Small intestine (tissue), 7 donors: ENCODE results near the gene MAGEA4. TPM values are rescaled to one million over a fixed set of nuclear protein-coding genes. Genes with fewer than 3 reads are reported as not detected.
"Not testable (repeated sequence)": the region's sequence is repeated elsewhere in the genome, so short reads cannot be mapped to it uniquely, and the experiment has no call there.

Source experiments
- DNase-seq, 2 donors: peaks; one replicate each; pipeline versions ENCODE4 v3.0.0 to v3.0.0-alpha.2; 2013
- FAIRE-seq: peaks from 2 replicates; lab custom pipeline; 2012; peaks lifted over from hg19 to GRCh38; lab: Jason Lieb, UNC
- H3K27ac ChIP-seq, 3 donors: one replicate each; pipeline ENCODE4 v1.5.1; 2013; ENCODE audit warnings: low read length in 2 of 3, mild to moderate bottlenecking in 2 of 3, control low read depth in 1 of 3, inconsistent platforms in 1 of 3, low read depth in 1 of 3, moderate library complexity in 1 of 3
- H3K27me3 ChIP-seq, 3 donors: one replicate each; pipeline ENCODE4 v1.6.1; 2013; ENCODE audit warnings: low read length in 3 of 3, inconsistent platforms in 1 of 3; ENCODE audit not compliant: control insufficient read depth in 3 of 3, insufficient read depth in 3 of 3
- H3K36me3 ChIP-seq, 3 donors: one replicate each; pipeline ENCODE4 v1.6.1; 2013; ENCODE audit warnings: low read length in 3 of 3, inconsistent platforms in 1 of 3, low read depth in 1 of 3, mild to moderate bottlenecking in 1 of 3, moderate library complexity in 1 of 3; ENCODE audit not compliant: control insufficient read depth in 3 of 3, insufficient read depth in 2 of 3
- H3K4me1 ChIP-seq, 3 donors: one replicate each; pipeline ENCODE4 v1.6.1; 2013; ENCODE audit warnings: low read length in 2 of 3, inconsistent platforms in 1 of 3, low read depth in 1 of 3, mild to moderate bottlenecking in 1 of 3, moderate library complexity in 1 of 3; ENCODE audit not compliant: control insufficient read depth in 3 of 3, insufficient read depth in 2 of 3
- H3K4me3 ChIP-seq, 3 donors: one replicate each; pipeline ENCODE4 v1.5.1; 2013; ENCODE audit warnings: low read length in 3 of 3, control low read depth in 1 of 3, inconsistent platforms in 1 of 3, low read depth in 1 of 3, mild to moderate bottlenecking in 1 of 3, moderate library complexity in 1 of 3
- H3K9me3 ChIP-seq, 2 donors: one replicate each; pipeline ENCODE4 v1.6.1; 2013; ENCODE audit warnings: low read depth in 1 of 2, low read length in 1 of 2; ENCODE audit not compliant: control insufficient read depth in 2 of 2, insufficient read depth in 1 of 2
- WGBS, 3 donors: extraction: QIAGEN DNeasy Blood & Tissue Kit; methylation state at CpG; one replicate each; pipeline ENCODE4 v1.1.7; 2013; 5-methylcytosine and 5-hydroxymethylcytosine counted together
- polyA plus RNA-seq, 4 donors: library from polyadenylated mRNA; stranded (reverse) in 3 of 4; unstranded in 1 of 4; fragments of 200-250 nt in 3 of 4; fragments of 120-200 nt in 1 of 4; gene quantifications; one replicate each; pipeline versions ENCODE4 v1.2.1 to v1.2.3, GENCODE V29; 2013
- donor health status: healthy with polysubstance abuse.
- donor health status: control.
- donor health status: control.
- donor health status: Bipolar disorder and iron deficiency.
- donor health status: healthy.

Gene MAGEA4
- polyA plus RNA-seq, 4 donors: not detected

GRCh38 chrX:151889421-151889820, 23.3 kb upstream of the MAGEA4 start:
- H3K27me3 ChIP-seq: no peaks in the 10 kb centered on the region
- H3K4me1 ChIP-seq: no peaks in the 10 kb centered on the region
- H3K36me3 ChIP-seq: no peaks in the 10 kb centered on the region
- no peak overlapping the region for H3K4me3 ChIP-seq
- FAIRE-seq (no peak), DNase-seq (peak; percentile 45 to 50)
- H3K27ac ChIP-seq: no peak overlapping the region
- 34 to 60% (median 48%) methylated on average over 2 of the region's 2 CpGs for WGBS, 3 donors
- peaks cover 0 to 10% of the 10 kb centered on the region in 2 donors for H3K9me3 ChIP-seq

GRCh38 chrX:151896734-151897474, 15.8 kb upstream of the MAGEA4 start:
- Histone ChIP-seq H3K27me3 (no peaks in the 10 kb centered on the region), H3K36me3 (no peaks in the 10 kb centered on the region), H3K4me1 (no peaks in the 10 kb centered on the region), H3K9me3 (no peaks in the 10 kb centered on the region), H3K27ac (no peak overlapping the region), H3K4me3 (no peak overlapping the region)
- FAIRE-seq: no peak
- WGBS, 3 donors: 62 to 74% (median 72%) methylated on average over 5 of the region's 5 CpGs
- no peak for DNase-seq

- Histone ChIP-seq H3K4me3 (no peak overlapping the region), H3K36me3 (no peaks in the 10 kb centered on the region), H3K9me3 (no peaks in the 10 kb centered on the region), H3K4me1 (peaks cover 0 to 3% (median 0%) of the 10 kb centered on the region in 3 donors), H3K27me3 (no peaks in the 10 kb centered on the region), H3K27ac (no peak overlapping the region)
- 78 to 95% (median 94%) methylated on average over 2 of the region's 2 CpGs for WGBS, 3 donors
- FAIRE-seq (no peak), DNase-seq (no peak)
These were observed 13.1 kb upstream of the MAGEA4 start for GRCh38 chrX:151899622-151900021.

GRCh38 chrX:151901826-151902225, 10.9 kb upstream of the MAGEA4 start:
- Histone ChIP-seq H3K36me3 (no peaks in the 10 kb centered on the region), H3K9me3 (no peaks in the 10 kb centered on the region), H3K27me3 (no peaks in the 10 kb centered on the region), H3K27ac (no peak overlapping the region), H3K4me3 (no peak overlapping the region), H3K4me1 (peaks cover 0 to 3% (median 0%) of the 10 kb centered on the region in 3 donors)
- DNase-seq (no peak), FAIRE-seq (no peak)
- 73 to 79% (median 75%) methylated on average over 1 of the region's 1 CpG for WGBS, 3 donors

GRCh38 chrX:151902813-151903591, 9.7 kb upstream of the MAGEA4 start:
- WGBS, 3 donors: 52 to 55% (median 54%) methylated on average over 6 of the region's 6 CpGs
- H3K27me3 ChIP-seq: no peaks in the 10 kb centered on the region
- H3K27ac ChIP-seq: peak overlapping the region in 1 of 3 donors; percentile 53
- no peaks in the 10 kb centered on the region for H3K36me3 ChIP-seq
- H3K4me3 ChIP-seq: no peak overlapping the region
- H3K9me3 ChIP-seq: no peaks in the 10 kb centered on the region
- FAIRE-seq (no peak), DNase-seq (peak; percentile 64 to 67)
- H3K4me1 ChIP-seq: peaks cover 0 to 3% (median 0%) of the 10 kb centered on the region in 3 donors

GRCh38 chrX:151904989-151905388, 7.7 kb upstream of the MAGEA4 start:
- Histone ChIP-seq H3K36me3 (no peaks in the 10 kb centered on the region), H3K4me1 (peaks cover 0 to 3% (median 0%) of the 10 kb centered on the region in 3 donors), H3K27ac (no peak overlapping the region), H3K27me3 (no peaks in the 10 kb centered on the region), H3K4me3 (no peak overlapping the region), H3K9me3 (no peaks in the 10 kb centered on the region)
- DNase-seq: no peak
- no peak for FAIRE-seq
- WGBS, 3 donors: 77 to 90% (median 77%) methylated on average over 10 to 12 of the region's 12 CpGs

GRCh38 chrX:151912221-151912620, 468 bp upstream of the MAGEA4 start:
- Histone ChIP-seq H3K36me3 (no peaks in the 10 kb centered on the region), H3K27ac (no peak overlapping the region), H3K4me1 (no peaks in the 10 kb centered on the region), H3K27me3 (no peaks in the 10 kb centered on the region), H3K9me3 (no peaks in the 10 kb centered on the region), H3K4me3 (no peak overlapping the region)
- DNase-seq (no peak), FAIRE-seq (no peak)
- WGBS, 3 donors: 73 to 90% (median 88%) methylated on average over 7 to 11 of the region's 11 CpGs

GRCh38 chrX:151918736-151919135, 6.0 kb downstream of the MAGEA4 start:
- H3K9me3 ChIP-seq, H3K27ac ChIP-seq, H3K36me3 ChIP-seq, H3K4me3 ChIP-seq, DNase-seq, H3K27me3 ChIP-seq, FAIRE-seq, H3K4me1 ChIP-seq: not testable (repeated sequence)
- 93 to 94% (median 94%) methylated on average over 9 to 18 of the region's 18 CpGs for WGBS, 3 donors
